ENCODE results near the gene SHISA7.
A peak's percentile ranks its signal among the peaks of the same experiment; 100 is the strongest.

Gene SHISA7

DNA sequence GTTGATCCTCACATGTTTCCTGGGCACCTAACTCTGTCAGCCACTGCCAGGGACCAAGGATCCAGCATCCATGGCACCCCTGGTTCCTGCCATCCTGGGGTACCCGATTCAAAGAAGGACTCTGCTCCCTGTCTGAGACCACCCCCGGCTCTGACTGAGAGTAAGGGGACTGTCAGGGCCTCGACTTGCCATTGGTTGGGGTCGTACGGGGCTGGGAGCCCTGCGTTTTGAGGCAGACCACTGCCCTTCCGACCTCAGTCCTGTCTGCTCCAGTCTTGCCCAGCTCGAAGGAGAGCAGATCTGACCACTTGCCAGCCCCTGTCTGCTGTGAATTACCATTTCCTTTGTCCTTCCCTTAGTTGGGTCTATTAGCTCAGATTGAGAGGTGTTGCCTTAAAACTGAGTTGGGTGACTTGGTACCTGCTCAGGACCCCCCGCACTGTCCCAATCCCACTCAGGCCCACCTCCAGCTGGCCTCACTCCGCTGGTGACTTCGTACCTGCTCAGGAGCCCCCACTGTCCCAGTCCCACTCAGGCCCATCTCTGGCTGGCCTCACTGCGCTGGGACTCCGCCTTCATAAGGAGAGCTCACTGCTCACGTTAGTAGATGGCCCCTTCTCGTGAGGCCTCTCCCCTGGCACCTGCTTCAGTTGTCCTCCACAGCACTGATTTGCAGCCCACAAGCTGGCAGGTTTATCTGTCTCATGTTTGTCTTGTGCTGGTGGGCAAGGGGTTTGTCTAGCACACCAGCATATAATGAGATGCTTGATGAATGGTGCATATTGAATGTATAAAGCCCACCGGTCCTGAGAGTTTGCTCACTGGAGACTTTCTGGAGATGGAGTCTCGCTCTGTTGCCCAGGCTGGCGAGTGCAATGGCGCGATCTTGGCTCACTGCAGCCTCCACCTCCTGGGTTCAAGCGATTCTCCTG is 53.4 kb downstream of the SHISA7 start:
- no peak for DNase-seq (ENCODE audit: low read depth in 2 of 2)

- DNase-seq (ENCODE audit: low read depth in 2 of 2): no peak
Measured at GRCh38 chr19:55387736-55388497, 55.2 kb downstream of the SHISA7 start.

DNA sequence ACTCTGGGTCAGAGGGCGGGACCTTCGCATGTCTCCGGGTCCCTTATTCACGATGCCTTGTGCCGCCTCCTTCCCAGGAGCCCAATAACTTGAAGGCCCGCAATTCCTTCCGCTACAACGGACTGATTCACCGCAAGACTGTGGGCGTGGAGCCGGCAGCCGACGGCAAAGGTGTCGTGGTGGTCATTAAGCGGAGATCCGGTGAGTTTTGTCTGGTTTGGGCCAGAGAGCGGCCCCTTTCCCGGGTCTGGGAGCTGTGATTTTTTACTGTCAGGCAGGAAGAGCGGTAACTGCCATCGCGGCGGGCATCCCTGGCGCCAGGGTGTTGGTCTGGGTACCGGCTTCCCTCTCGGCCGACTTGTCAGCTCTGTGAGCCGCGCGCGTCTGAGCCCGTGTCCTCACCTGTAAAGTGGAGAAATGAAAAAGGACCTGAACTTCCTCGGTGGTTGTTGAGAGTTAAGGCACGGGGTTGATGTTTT is 56.6 kb downstream of the SHISA7 start:
- no peak for DNase-seq (ENCODE audit: low read depth in 2 of 2)

- DNase-seq (ENCODE audit: low read depth in 2 of 2): peak; percentile 95 to 96
Measured at GRCh38 chr19:55385724-55386492, 57.2 kb downstream of the SHISA7 start, which contains the start of gene RPL28. Gene RPL28, plus strand, starts transcription at chr19:55385932. Its CDS starts 426 bp downstream, at chr19:55386358.

- DNase-seq (ENCODE audit: low read depth in 2 of 2): peak; percentile 84 to 87
Measured at GRCh38 chr19:55384920-55385723, 58.0 kb downstream of the SHISA7 start.

DNA sequence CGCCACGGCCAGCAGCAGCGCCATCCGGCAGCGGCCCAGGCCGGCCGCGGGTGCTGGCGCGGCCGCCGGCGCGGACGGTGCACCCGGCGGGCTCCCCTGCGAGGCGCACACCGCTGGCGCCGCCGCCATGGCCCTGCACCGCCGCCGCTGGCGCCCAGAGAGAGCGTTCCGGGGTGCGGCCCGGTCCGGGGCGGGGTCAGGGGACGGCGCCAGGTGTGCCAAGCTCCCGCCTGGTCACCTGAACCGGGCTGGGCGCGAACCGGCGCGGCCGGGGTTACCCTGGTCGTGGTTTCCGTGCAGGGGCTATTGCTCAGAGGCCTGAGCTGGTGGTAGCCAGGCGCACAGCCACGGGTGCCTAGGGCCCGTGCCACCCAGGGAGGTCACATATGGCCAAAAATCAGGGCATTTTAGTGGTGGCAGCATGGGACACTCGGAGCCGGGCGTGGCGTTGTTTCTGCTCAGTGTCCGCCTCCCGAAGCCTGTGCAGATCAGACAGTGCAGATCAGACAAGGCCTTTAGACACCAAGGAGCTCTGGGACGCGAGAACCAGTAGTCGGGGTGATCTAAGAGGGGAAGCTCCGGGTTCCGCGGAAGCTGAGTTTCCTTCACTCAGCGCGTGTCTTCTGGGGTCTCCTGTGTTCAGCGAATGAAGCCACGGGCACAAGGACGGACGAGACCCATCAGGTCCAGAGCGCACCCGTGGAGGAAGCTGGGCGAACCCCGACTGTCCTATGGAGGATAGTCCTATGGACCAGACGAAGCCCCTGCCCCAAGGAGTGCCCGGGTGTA is 58.8 kb downstream of the SHISA7 start, which contains the start of gene TMEM238:
Gene TMEM238, minus strand, starts transcription at position 162 of the 789 bp plus-strand sequence. Its CDS starts 33 bp downstream, at position 129.
- DNase-seq (ENCODE audit: low read depth in 2 of 2): no peak

GRCh38 chr19:55383279-55384130 is 59.6 kb downstream of the SHISA7 start:
- no peak for DNase-seq (ENCODE audit: low read depth in 2 of 2)

DNA sequence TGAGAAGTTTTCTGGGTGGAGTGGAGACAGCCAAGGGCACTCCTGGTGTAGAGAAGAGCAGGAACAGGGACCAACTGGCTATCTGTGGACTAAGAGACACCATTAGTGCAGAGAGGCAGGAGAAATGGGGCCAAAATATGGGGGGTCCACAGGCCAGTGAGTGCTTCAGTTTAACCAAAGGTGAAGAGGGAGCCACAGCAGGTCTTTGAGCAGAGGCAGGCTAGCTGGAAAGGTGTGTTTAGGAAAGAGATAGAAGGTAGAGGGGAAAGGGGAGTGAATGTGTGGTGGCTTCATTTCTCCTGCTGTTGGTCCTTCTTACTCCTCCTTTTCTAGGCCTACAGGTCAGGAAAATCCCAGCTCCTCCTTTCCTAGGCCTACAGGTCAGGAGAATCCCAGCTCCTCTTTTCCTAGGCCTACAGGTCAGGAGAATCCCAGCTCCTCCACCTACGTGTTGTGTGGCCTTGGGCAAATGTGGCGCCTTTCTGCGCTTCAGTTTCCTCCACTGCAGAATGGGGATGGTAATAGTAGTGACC is 60.5 kb downstream of the SHISA7 start:
- DNase-seq (ENCODE audit: low read depth in 2 of 2): no peak

DNA sequence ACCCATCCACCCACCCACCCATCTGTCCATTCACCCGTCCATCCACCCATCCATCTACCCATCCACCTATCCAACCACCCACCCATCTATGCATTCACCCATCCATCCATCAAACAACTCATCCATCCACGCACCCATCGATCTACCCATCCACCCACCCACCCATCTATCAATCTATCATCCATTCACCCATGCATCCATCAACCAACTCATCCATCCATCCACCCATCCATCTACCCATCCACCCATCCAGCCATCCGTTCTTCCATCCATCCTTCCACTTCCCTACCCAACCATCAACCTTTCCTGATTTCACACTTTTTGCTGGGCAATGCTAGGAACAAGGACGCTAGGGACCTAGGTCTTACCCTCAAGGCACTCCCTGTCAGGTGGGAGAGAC is 61.1 kb downstream of the SHISA7 start:
- DNase-seq (ENCODE audit: low read depth in 2 of 2): no peak

GRCh38 chr19:55379174-55379573 is 63.9 kb downstream of the SHISA7 start:
- no peak for DNase-seq (ENCODE audit: low read depth in 2 of 2)

All from activated CD8-positive, alpha-beta memory T cell treated with anti-CD3 and anti-CD28 coated beads for 4 hours (primary cell).